K562 (cell line): Measurements from ENCODE around the gene COX6A2. TPM values are rescaled to one million over a fixed set of nuclear protein-coding genes. Genes with fewer than 3 reads are reported as not detected.

Experiments used
- ATAC-seq: fragments of 200-7000 bp; cut with Tn5 transposase; 3 replicates; pipeline ENCODE4 v1.9.1; 2020; ENCODE audit warnings: moderate library complexity
- BruUV-seq: library from RNA; stranded (reverse); fragments of 400-500 nt; replicated peaks from 2 replicates; lab custom pipeline; 2021; lab: Mats Ljungman, UMichigan
- CTCF ChIA-PET: fragments of 300-600 bp; formaldehyde crosslinking; extraction: SDS; loops from one replicate; lab custom pipeline; 2021; ENCODE audit warnings: low intra/inter-chr PET ratio; lab: Yijun Ruan, JAX
- POLR2A ChIA-PET: fragments of 300-600, 350-650 bp; sonication (Branson Sonifier 250); formaldehyde crosslinking; extraction: SDS; loops from one replicate; lab custom pipeline; 2021; ENCODE audit warnings: antibody characterized with exemption, inconsistent platforms; lab: Yijun Ruan, JAX
- DNase-seq, 4 experiments: peaks; one replicate each; pipeline versions ENCODE4 v3.0.0 to v3.0.0-alpha.2; 2011 to 2018; ENCODE audit warnings: low spot score in 3 of 4, mixed read lengths in 3 of 4; ENCODE audit errors: extremely low read depth in 1 of 4
- FAIRE-seq: peaks from 2 replicates; lab custom pipeline; 2011; peaks lifted over from hg19 to GRCh38; lab: Jason Lieb, UNC
- H2AFZ ChIP-seq: 2 replicates; pipeline ENCODE4 v1.6.0; 2011; ENCODE audit warnings: low read depth, low read length, control low read depth, inconsistent platforms
- H3K27ac ChIP-seq: fragments of 200-600 bp; 3 replicates; pipeline ENCODE4 v1.8.0; 2011; ENCODE audit warnings: low read depth, mild to moderate bottlenecking, control low read depth, inconsistent platforms, low read length, moderate library complexity, mixed read lengths; ENCODE audit errors: extremely low read depth
- H3K27me3 ChIP-seq, 2 experiments: fragments of 300-600 bp in 1 of 2; 2 replicates in 1 of 2; 3 replicates in 1 of 2; pipeline versions ENCODE4 v1.6.0 to v1.8.0; 2011; ENCODE audit warnings: inconsistent platforms in 2 of 2, low read length in 2 of 2, mild to moderate bottlenecking in 1 of 2, mixed read lengths in 1 of 2, moderate library complexity in 1 of 2; ENCODE audit not compliant: control insufficient read depth in 2 of 2, insufficient read depth in 2 of 2
- H3K36me3 ChIP-seq: fragments of 300-600 bp; 3 replicates; pipeline ENCODE4 v1.8.0; 2011; ENCODE audit warnings: mild to moderate bottlenecking, low read length, inconsistent platforms; ENCODE audit not compliant: control insufficient read depth, insufficient read depth
- H3K4me1 ChIP-seq, 2 experiments: fragments of 200-600 bp in 1 of 2; replicated peaks in 1 of 2; 2 replicates in 1 of 2; 3 replicates in 1 of 2; pipeline versions ENCODE4 v1.5.1 to v1.8.0; 2011; ENCODE audit warnings: inconsistent platforms in 2 of 2, low read length in 2 of 2, mild to moderate bottlenecking in 1 of 2, mixed read lengths in 1 of 2, moderate library complexity in 1 of 2; ENCODE audit not compliant: control insufficient read depth in 2 of 2, insufficient read depth in 2 of 2
- H3K4me2 ChIP-seq: 2 replicates; pipeline ENCODE4 v1.6.1; 2011; ENCODE audit warnings: low read length, control low read depth, inconsistent platforms, mixed read lengths; ENCODE audit not compliant: insufficient read depth
- H3K4me3 ChIP-seq: fragments of 200-600 bp; sonication (generic), shearing (Covaris generic); 2 replicates; pipeline ENCODE4 v1.5.1; 2016; ENCODE audit warnings: control low read depth, inconsistent platforms
- H3K79me2 ChIP-seq: fragments of 200-600 bp; 3 replicates; pipeline ENCODE4 v1.8.0; 2011; ENCODE audit warnings: low read length, inconsistent platforms; ENCODE audit not compliant: control insufficient read depth, insufficient read depth
- H3K9ac ChIP-seq, 2 experiments: 2 replicates each; pipeline versions ENCODE4 v1.6.0 to v1.6.1; 2011; ENCODE audit warnings: low read depth in 2 of 2, low read length in 2 of 2, control low read depth in 1 of 2, inconsistent platforms in 1 of 2, mild to moderate bottlenecking in 1 of 2, mixed read lengths in 1 of 2; ENCODE audit not compliant: insufficient read depth in 1 of 2
- H3K9me1 ChIP-seq: one replicate; pipeline ENCODE4 v1.6.0; 2011; ENCODE audit warnings: inconsistent platforms, mild to moderate bottlenecking, low read length, moderate library complexity; ENCODE audit not compliant: control insufficient read depth, insufficient read depth
- H3K9me3 ChIP-seq: replicated peaks from 2 replicates; pipeline ENCODE4 v1.5.1; 2011; ENCODE audit warnings: low read depth, low read length, inconsistent platforms; ENCODE audit not compliant: control insufficient read depth, insufficient read depth
- H4K20me1 ChIP-seq: replicated peaks from 2 replicates; pipeline ENCODE4 v1.6.1; 2011; ENCODE audit warnings: low read length, inconsistent platforms, mixed read lengths; ENCODE audit not compliant: control insufficient read depth, insufficient read depth
- NRF1 ChIP-seq, 2 experiments: fragments of 450-650 bp; IDR thresholded peaks in 1 of 2; conservative IDR thresholded peaks in 1 of 2; 2 replicates each; pipeline ENCODE4 v1.6.1; 2014; ENCODE audit warnings: mild to moderate bottlenecking in 2 of 2
- WGBS: fragments of 100-300 bp; shearing (Covaris generic); methylation state at CpG from one replicate; pipeline ENCODE4 v1.1.6; 2016; ENCODE audit warnings: low coverage, mixed read lengths; ENCODE audit not compliant: insufficient coverage; ENCODE audit errors: missing lambda C conversion rate; 5-methylcytosine and 5-hydroxymethylcytosine counted together
- in situ Hi-C: fragments of 300-500 bp; cut with MboI; formaldehyde crosslinking; loops from 4 replicates; pipeline ENCODE4 v1.15.0; 2018; ENCODE audit warnings: inconsistent platforms, mixed read lengths
- intact Hi-C: fragments of 100-400 bp; cut with micrococcal nuclease; formaldehyde crosslinking; loops from 2 replicates; pipeline ENCODE4 v1.14.2; 2022
- polyA plus RNA-seq, 8 experiments: library from polyadenylated mRNA; depleted of rRNA in 4 of 8; stranded (reverse) in 5 of 8; unstranded in 3 of 8; fragments of >200 nt; fragmentation: Nextera tagmentation in 2 of 8; fragmentation: Illumina TruSeq in 1 of 8; extraction: Ambion mirVana in 2 of 8; extraction: Trizol in 1 of 8; gene quantifications; 2 replicates each; pipeline versions ENCODE4 v1.2.1 to v1.2.3, GENCODE V29; 2011 to 2014; ENCODE audit warnings: inconsistent platforms in 1 of 8, missing spikeins in 1 of 8
- total RNA-seq, 7 experiments: library from RNA; depleted of rRNA in 6 of 7; stranded (reverse); fragments of >200 nt in 6 of 7; fragmentation: Illumina TruSeq in 2 of 7; extraction: Trizol in 2 of 7; gene quantifications; 2 replicates each; pipeline versions ENCODE4 v1.2.1 to v1.2.3, GENCODE V29; 2011 to 2021; ENCODE audit warnings: low replicate concordance in 1 of 7
- TF ChIP-seq, protein P1 (sequence below), 2 experiments: fragments of 450-650 bp; IDR thresholded peaks; 2 replicates each; pipeline ENCODE4 v1.6.1; 2016
- TF ChIP-seq, protein P2 (sequence below): fragments of 450-650 bp; IDR thresholded peaks from 2 replicates; pipeline ENCODE4 v1.6.1; 2016; ENCODE audit warnings: mild to moderate bottlenecking, moderate library complexity
- TF ChIP-seq, protein P3 (sequence below), 2 experiments: fragments of 450-650 bp; conservative IDR thresholded peaks; 2 replicates each; pipeline ENCODE4 v1.6.1; 2017; ENCODE audit warnings: mild to moderate bottlenecking in 2 of 2, moderate library complexity in 2 of 2

Gene COX6A2
- total and polyA plus RNA-seq, 9 of the 15 experiments (the other 6 are each of a cell fraction or from before 2014, with no cell fraction given) = not detected

GRCh38 chr16:31458073-31458843 is 30.1 kb upstream of the COX6A2 start:
- H3K36me3 ChIP-seq = peaks cover 39% of the 10 kb centered on the region; the same call in 1 of the 3 replicates
- intact Hi-C loops (loop anchor here (5.0 to 10.0 kb wide), 3 partner anchors 49 to 503 kb away; partner anchors contain the start of genes RUSF1 and SETD1A), in situ Hi-C loops (loop anchor here (10.0 kb wide), 1 partner anchor 237 kb away; no protein-coding TSS in a partner anchor)
- DNase-seq (peak; percentile 49 to 75 (median 64)), ATAC-seq (peak; percentile 31), FAIRE-seq (peak; percentile 42)
- no peaks in the 10 kb centered on the region for H3K9me1 ChIP-seq
- H3K9ac ChIP-seq = peak overlapping the region; percentile 98 to 100
- no TSS peak for BruUV-seq
- H3K4me1 ChIP-seq = peaks cover 36 to 59% of the 10 kb centered on the region in 2 experiments
- peak overlapping the region; percentile 97 for H3K4me2 ChIP-seq
- H3K27me3 ChIP-seq = no peaks in the 10 kb centered on the region
- peak overlapping the region; percentile 99 for H3K27ac ChIP-seq
- peak overlapping the region; percentile 83 for H3K4me3 ChIP-seq
- CTCF ChIA-PET = interaction anchor here (0.6 kb wide), 1 partner anchor 235 kb away, joined by 4 read pairs; no protein-coding TSS in a partner anchor
- 2% methylated on average over 34 of the region's 42 CpGs for WGBS
- peak overlapping the region; percentile 99 for H2AFZ ChIP-seq
- H4K20me1 ChIP-seq = peaks cover 4% of the 10 kb centered on the region
- peaks cover 61% of the 10 kb centered on the region for H3K79me2 ChIP-seq
- POLR2A ChIA-PET = interaction anchor here (0.6 to 1.5 kb wide), 10 partner anchors 27 to 1162 kb away, joined by 3 to 7 read pairs (median 3); partner anchors contain the start of gene RUSF1
- no peaks in the 10 kb centered on the region for H3K9me3 ChIP-seq
- TF ChIP-seq, protein P1, sequence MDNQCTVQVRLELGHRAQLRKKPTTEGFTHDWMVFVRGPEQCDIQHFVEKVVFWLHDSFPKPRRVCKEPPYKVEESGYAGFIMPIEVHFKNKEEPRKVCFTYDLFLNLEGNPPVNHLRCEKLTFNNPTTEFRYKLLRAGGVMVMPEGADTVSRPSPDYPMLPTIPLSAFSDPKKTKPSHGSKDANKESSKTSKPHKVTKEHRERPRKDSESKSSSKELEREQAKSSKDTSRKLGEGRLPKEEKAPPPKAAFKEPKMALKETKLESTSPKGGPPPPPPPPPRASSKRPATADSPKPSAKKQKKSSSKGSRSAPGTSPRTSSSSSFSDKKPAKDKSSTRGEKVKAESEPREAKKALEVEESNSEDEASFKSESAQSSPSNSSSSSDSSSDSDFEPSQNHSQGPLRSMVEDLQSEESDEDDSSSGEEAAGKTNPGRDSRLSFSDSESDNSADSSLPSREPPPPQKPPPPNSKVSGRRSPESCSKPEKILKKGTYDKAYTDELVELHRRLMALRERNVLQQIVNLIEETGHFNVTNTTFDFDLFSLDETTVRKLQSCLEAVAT (IDR thresholded peaks at IDR 0.05) = no peak; a peak in 1 of 4 replicates
- TF ChIP-seq, protein P2, sequence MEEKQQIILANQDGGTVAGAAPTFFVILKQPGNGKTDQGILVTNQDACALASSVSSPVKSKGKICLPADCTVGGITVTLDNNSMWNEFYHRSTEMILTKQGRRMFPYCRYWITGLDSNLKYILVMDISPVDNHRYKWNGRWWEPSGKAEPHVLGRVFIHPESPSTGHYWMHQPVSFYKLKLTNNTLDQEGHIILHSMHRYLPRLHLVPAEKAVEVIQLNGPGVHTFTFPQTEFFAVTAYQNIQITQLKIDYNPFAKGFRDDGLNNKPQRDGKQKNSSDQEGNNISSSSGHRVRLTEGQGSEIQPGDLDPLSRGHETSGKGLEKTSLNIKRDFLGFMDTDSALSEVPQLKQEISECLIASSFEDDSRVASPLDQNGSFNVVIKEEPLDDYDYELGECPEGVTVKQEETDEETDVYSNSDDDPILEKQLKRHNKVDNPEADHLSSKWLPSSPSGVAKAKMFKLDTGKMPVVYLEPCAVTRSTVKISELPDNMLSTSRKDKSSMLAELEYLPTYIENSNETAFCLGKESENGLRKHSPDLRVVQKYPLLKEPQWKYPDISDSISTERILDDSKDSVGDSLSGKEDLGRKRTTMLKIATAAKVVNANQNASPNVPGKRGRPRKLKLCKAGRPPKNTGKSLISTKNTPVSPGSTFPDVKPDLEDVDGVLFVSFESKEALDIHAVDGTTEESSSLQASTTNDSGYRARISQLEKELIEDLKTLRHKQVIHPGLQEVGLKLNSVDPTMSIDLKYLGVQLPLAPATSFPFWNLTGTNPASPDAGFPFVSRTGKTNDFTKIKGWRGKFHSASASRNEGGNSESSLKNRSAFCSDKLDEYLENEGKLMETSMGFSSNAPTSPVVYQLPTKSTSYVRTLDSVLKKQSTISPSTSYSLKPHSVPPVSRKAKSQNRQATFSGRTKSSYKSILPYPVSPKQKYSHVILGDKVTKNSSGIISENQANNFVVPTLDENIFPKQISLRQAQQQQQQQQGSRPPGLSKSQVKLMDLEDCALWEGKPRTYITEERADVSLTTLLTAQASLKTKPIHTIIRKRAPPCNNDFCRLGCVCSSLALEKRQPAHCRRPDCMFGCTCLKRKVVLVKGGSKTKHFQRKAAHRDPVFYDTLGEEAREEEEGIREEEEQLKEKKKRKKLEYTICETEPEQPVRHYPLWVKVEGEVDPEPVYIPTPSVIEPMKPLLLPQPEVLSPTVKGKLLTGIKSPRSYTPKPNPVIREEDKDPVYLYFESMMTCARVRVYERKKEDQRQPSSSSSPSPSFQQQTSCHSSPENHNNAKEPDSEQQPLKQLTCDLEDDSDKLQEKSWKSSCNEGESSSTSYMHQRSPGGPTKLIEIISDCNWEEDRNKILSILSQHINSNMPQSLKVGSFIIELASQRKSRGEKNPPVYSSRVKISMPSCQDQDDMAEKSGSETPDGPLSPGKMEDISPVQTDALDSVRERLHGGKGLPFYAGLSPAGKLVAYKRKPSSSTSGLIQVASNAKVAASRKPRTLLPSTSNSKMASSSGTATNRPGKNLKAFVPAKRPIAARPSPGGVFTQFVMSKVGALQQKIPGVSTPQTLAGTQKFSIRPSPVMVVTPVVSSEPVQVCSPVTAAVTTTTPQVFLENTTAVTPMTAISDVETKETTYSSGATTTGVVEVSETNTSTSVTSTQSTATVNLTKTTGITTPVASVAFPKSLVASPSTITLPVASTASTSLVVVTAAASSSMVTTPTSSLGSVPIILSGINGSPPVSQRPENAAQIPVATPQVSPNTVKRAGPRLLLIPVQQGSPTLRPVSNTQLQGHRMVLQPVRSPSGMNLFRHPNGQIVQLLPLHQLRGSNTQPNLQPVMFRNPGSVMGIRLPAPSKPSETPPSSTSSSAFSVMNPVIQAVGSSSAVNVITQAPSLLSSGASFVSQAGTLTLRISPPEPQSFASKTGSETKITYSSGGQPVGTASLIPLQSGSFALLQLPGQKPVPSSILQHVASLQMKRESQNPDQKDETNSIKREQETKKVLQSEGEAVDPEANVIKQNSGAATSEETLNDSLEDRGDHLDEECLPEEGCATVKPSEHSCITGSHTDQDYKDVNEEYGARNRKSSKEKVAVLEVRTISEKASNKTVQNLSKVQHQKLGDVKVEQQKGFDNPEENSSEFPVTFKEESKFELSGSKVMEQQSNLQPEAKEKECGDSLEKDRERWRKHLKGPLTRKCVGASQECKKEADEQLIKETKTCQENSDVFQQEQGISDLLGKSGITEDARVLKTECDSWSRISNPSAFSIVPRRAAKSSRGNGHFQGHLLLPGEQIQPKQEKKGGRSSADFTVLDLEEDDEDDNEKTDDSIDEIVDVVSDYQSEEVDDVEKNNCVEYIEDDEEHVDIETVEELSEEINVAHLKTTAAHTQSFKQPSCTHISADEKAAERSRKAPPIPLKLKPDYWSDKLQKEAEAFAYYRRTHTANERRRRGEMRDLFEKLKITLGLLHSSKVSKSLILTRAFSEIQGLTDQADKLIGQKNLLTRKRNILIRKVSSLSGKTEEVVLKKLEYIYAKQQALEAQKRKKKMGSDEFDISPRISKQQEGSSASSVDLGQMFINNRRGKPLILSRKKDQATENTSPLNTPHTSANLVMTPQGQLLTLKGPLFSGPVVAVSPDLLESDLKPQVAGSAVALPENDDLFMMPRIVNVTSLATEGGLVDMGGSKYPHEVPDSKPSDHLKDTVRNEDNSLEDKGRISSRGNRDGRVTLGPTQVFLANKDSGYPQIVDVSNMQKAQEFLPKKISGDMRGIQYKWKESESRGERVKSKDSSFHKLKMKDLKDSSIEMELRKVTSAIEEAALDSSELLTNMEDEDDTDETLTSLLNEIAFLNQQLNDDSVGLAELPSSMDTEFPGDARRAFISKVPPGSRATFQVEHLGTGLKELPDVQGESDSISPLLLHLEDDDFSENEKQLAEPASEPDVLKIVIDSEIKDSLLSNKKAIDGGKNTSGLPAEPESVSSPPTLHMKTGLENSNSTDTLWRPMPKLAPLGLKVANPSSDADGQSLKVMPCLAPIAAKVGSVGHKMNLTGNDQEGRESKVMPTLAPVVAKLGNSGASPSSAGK = peak; percentile 89
- TF ChIP-seq, protein P3, sequence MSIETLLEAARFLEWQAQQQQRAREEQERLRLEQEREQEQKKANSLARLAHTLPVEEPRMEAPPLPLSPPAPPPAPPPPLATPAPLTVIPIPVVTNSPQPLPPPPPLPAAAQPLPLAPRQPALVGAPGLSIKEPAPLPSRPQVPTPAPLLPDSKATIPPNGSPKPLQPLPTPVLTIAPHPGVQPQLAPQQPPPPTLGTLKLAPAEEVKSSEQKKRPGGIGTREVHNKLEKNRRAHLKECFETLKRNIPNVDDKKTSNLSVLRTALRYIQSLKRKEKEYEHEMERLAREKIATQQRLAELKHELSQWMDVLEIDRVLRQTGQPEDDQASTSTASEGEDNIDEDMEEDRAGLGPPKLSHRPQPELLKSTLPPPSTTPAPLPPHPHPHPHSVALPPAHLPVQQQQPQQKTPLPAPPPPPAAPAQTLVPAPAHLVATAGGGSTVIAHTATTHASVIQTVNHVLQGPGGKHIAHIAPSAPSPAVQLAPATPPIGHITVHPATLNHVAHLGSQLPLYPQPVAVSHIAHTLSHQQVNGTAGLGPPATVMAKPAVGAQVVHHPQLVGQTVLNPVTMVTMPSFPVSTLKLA (conservative IDR thresholded peaks at IDR 0.05) = peak; percentile 28 to 61; a peak in 2 of 4 replicates
- peak; percentile 49 to 67; a peak in 3 of 4 replicates for TF ChIP-seq NRF1 (conservative IDR thresholded peaks at IDR 0.05 in 1 of 2, IDR thresholded peaks at IDR 0.05 in 1 of 2)
